ENCODE data around the gene PLET1.
"Not testable (repeated sequence)": the region's sequence is repeated elsewhere in the genome, so short reads cannot be mapped to it uniquely, and the experiment has no call there.

The PLET1 gene

GRCh38 chr11:112200252-112200651, 60.4 kb downstream of the PLET1 start:
- no peak for DNase-seq

- not testable (repeated sequence) for DNase-seq
Measured at GRCh38 chr11:112199101-112199500, 61.6 kb downstream of the PLET1 start.

Measured in NCI-H510A (cell line).